K562 (cell line): ENCODE results near the gene DNAJB7. TPM values are rescaled to one million over a fixed set of nuclear protein-coding genes. Genes with fewer than 3 reads are reported as not detected.

Experiments
- ATAC-seq: fragments of 200-7000 bp; cut with Tn5 transposase; 3 replicates; pipeline ENCODE4 v1.9.1; 2020; ENCODE audit warnings: moderate library complexity
- BruUV-seq: library from RNA; stranded (reverse); fragments of 400-500 nt; replicated peaks from 2 replicates; lab custom pipeline; 2021; lab: Mats Ljungman, UMichigan
- CTCF ChIA-PET: fragments of 300-600 bp; formaldehyde crosslinking; extraction: SDS; loops from one replicate; lab custom pipeline; 2021; ENCODE audit warnings: low intra/inter-chr PET ratio; lab: Yijun Ruan, JAX
- POLR2A ChIA-PET: fragments of 300-600, 350-650 bp; sonication (Branson Sonifier 250); formaldehyde crosslinking; extraction: SDS; loops from one replicate; lab custom pipeline; 2021; ENCODE audit warnings: antibody characterized with exemption, inconsistent platforms; lab: Yijun Ruan, JAX
- DNase-seq, 4 experiments: peaks; one replicate each; pipeline versions ENCODE4 v3.0.0 to v3.0.0-alpha.2; 2011 to 2018; ENCODE audit warnings: low spot score in 3 of 4, mixed read lengths in 3 of 4; ENCODE audit errors: extremely low read depth in 1 of 4
- FAIRE-seq: peaks from 2 replicates; lab custom pipeline; 2011; peaks lifted over from hg19 to GRCh38; lab: Jason Lieb, UNC
- H2AFZ ChIP-seq: 2 replicates; pipeline ENCODE4 v1.6.0; 2011; ENCODE audit warnings: low read depth, low read length, control low read depth, inconsistent platforms
- H3K27ac ChIP-seq: fragments of 200-600 bp; 3 replicates; pipeline ENCODE4 v1.8.0; 2011; ENCODE audit warnings: low read depth, mild to moderate bottlenecking, control low read depth, inconsistent platforms, low read length, moderate library complexity, mixed read lengths; ENCODE audit errors: extremely low read depth
- H3K27me3 ChIP-seq, 2 experiments: fragments of 300-600 bp in 1 of 2; 2 replicates in 1 of 2; 3 replicates in 1 of 2; pipeline versions ENCODE4 v1.6.0 to v1.8.0; 2011; ENCODE audit warnings: inconsistent platforms in 2 of 2, low read length in 2 of 2, mild to moderate bottlenecking in 1 of 2, mixed read lengths in 1 of 2, moderate library complexity in 1 of 2; ENCODE audit not compliant: control insufficient read depth in 2 of 2, insufficient read depth in 2 of 2
- H3K36me3 ChIP-seq: fragments of 300-600 bp; 3 replicates; pipeline ENCODE4 v1.8.0; 2011; ENCODE audit warnings: mild to moderate bottlenecking, low read length, inconsistent platforms; ENCODE audit not compliant: control insufficient read depth, insufficient read depth
- H3K4me1 ChIP-seq, 2 experiments: fragments of 200-600 bp in 1 of 2; replicated peaks in 1 of 2; 2 replicates in 1 of 2; 3 replicates in 1 of 2; pipeline versions ENCODE4 v1.5.1 to v1.8.0; 2011; ENCODE audit warnings: inconsistent platforms in 2 of 2, low read length in 2 of 2, mild to moderate bottlenecking in 1 of 2, mixed read lengths in 1 of 2, moderate library complexity in 1 of 2; ENCODE audit not compliant: control insufficient read depth in 2 of 2, insufficient read depth in 2 of 2
- H3K4me2 ChIP-seq: 2 replicates; pipeline ENCODE4 v1.6.1; 2011; ENCODE audit warnings: low read length, control low read depth, inconsistent platforms, mixed read lengths; ENCODE audit not compliant: insufficient read depth
- H3K4me3 ChIP-seq: fragments of 200-600 bp; sonication (generic), shearing (Covaris generic); 2 replicates; pipeline ENCODE4 v1.5.1; 2016; ENCODE audit warnings: control low read depth, inconsistent platforms
- H3K79me2 ChIP-seq: fragments of 200-600 bp; 3 replicates; pipeline ENCODE4 v1.8.0; 2011; ENCODE audit warnings: low read length, inconsistent platforms; ENCODE audit not compliant: control insufficient read depth, insufficient read depth
- H3K9ac ChIP-seq, 2 experiments: 2 replicates each; pipeline versions ENCODE4 v1.6.0 to v1.6.1; 2011; ENCODE audit warnings: low read depth in 2 of 2, low read length in 2 of 2, control low read depth in 1 of 2, inconsistent platforms in 1 of 2, mild to moderate bottlenecking in 1 of 2, mixed read lengths in 1 of 2; ENCODE audit not compliant: insufficient read depth in 1 of 2
- H3K9me1 ChIP-seq: one replicate; pipeline ENCODE4 v1.6.0; 2011; ENCODE audit warnings: inconsistent platforms, mild to moderate bottlenecking, low read length, moderate library complexity; ENCODE audit not compliant: control insufficient read depth, insufficient read depth
- H3K9me3 ChIP-seq: replicated peaks from 2 replicates; pipeline ENCODE4 v1.5.1; 2011; ENCODE audit warnings: low read depth, low read length, inconsistent platforms; ENCODE audit not compliant: control insufficient read depth, insufficient read depth
- H4K20me1 ChIP-seq: replicated peaks from 2 replicates; pipeline ENCODE4 v1.6.1; 2011; ENCODE audit warnings: low read length, inconsistent platforms, mixed read lengths; ENCODE audit not compliant: control insufficient read depth, insufficient read depth
- EHMT2 ChIP-seq: fragments of 450-650 bp; IDR thresholded peaks from 2 replicates; pipeline ENCODE4 v1.6.1; 2018; ENCODE audit warnings: antibody characterized with exemption
- HDAC6 ChIP-seq: IDR thresholded peaks from 2 replicates; pipeline ENCODE4 v1.6.1; 2012; ENCODE audit warnings: low read depth, mild to moderate bottlenecking, control low read depth, inconsistent platforms, low read length, moderate library complexity
- MCM3 ChIP-seq: fragments of 450-650 bp; IDR thresholded peaks from 2 replicates; pipeline ENCODE4 v1.6.1; 2016
- NUFIP1 ChIP-seq: fragments of 450-650 bp; IDR thresholded peaks from 2 replicates; pipeline ENCODE4 v1.6.1; 2018; ENCODE audit not compliant: partially characterized antibody
- RNF2 ChIP-seq: sonication (generic); IDR thresholded peaks from 2 replicates; pipeline ENCODE4 v1.6.1; 2016
- SNRNP70 ChIP-seq: fragments of 200-400 bp; formaldehyde crosslinking; optimal IDR thresholded peaks from 2 replicates; pipeline ENCODE3; 2017; ENCODE audit warnings: low read depth, low read length
- ZNF140 ChIP-seq: fragments of 250-450 bp; sonication (Bioruptor Pico); IDR thresholded peaks from 2 replicates; pipeline ENCODE4 v1.8.0; 2021; ENCODE audit warnings: moderate library complexity, mild to moderate bottlenecking, inconsistent platforms
- ZNF212 ChIP-seq: fragments of 450-650 bp; formaldehyde crosslinking; IDR thresholded peaks from 2 replicates; pipeline ENCODE4 v1.4.0; 2020; ENCODE audit warnings: mild to moderate bottlenecking
- WGBS: fragments of 100-300 bp; shearing (Covaris generic); methylation state at CpG from one replicate; pipeline ENCODE4 v1.1.6; 2016; ENCODE audit warnings: low coverage, mixed read lengths; ENCODE audit not compliant: insufficient coverage; ENCODE audit errors: missing lambda C conversion rate; 5-methylcytosine and 5-hydroxymethylcytosine counted together
- in situ Hi-C: fragments of 300-500 bp; cut with MboI; formaldehyde crosslinking; loops from 4 replicates; pipeline ENCODE4 v1.15.0; 2018; ENCODE audit warnings: inconsistent platforms, mixed read lengths
- intact Hi-C: fragments of 100-400 bp; cut with micrococcal nuclease; formaldehyde crosslinking; loops from 2 replicates; pipeline ENCODE4 v1.14.2; 2022
- polyA plus RNA-seq, 8 experiments: library from polyadenylated mRNA; depleted of rRNA in 4 of 8; stranded (reverse) in 5 of 8; unstranded in 3 of 8; fragments of >200 nt; fragmentation: Nextera tagmentation in 2 of 8; fragmentation: Illumina TruSeq in 1 of 8; extraction: Ambion mirVana in 2 of 8; extraction: Trizol in 1 of 8; gene quantifications; 2 replicates each; pipeline versions ENCODE4 v1.2.1 to v1.2.3, GENCODE V29; 2011 to 2014; ENCODE audit warnings: inconsistent platforms in 1 of 8, missing spikeins in 1 of 8
- total RNA-seq, 7 experiments: library from RNA; depleted of rRNA in 6 of 7; stranded (reverse); fragments of >200 nt in 6 of 7; fragmentation: Illumina TruSeq in 2 of 7; extraction: Trizol in 2 of 7; gene quantifications; 2 replicates each; pipeline versions ENCODE4 v1.2.1 to v1.2.3, GENCODE V29; 2011 to 2021; ENCODE audit warnings: low replicate concordance in 1 of 7
- TF ChIP-seq, protein P1 (sequence below): sonication (generic); formaldehyde crosslinking; IDR thresholded peaks from 2 replicates; pipeline ENCODE4 v1.8.0; 2023; ENCODE audit warnings: mild to moderate bottlenecking, missing genetic modification reagents
- TF ChIP-seq, protein P2 (sequence below): sonication (generic); formaldehyde crosslinking; IDR thresholded peaks from 2 replicates; pipeline ENCODE4 v1.8.0; 2022; ENCODE audit warnings: mild to moderate bottlenecking, missing genetic modification reagents
- TF ChIP-seq, protein P3 (sequence below): sonication (generic); formaldehyde crosslinking; IDR thresholded peaks from 2 replicates; pipeline ENCODE4 v1.5.0; 2020; ENCODE audit warnings: missing genetic modification reagents
- TF ChIP-seq, protein P4 (sequence below), 3 experiments: IDR thresholded peaks in 2 of 3; conservative IDR thresholded peaks in 1 of 3; 2 replicates each; pipeline ENCODE4 v1.5.1; 2011 to 2012; ENCODE audit warnings: low read length in 3 of 3, mild to moderate bottlenecking in 3 of 3, control low read depth in 2 of 3, improper control_type of control experiment in 1 of 3, inconsistent platforms in 1 of 3, low read depth in 1 of 3, mixed read lengths in 1 of 3, moderate library complexity in 1 of 3; ENCODE audit not compliant: insufficient read depth in 2 of 3

The DNAJB7 gene
- total and polyA plus RNA-seq, 9 of the 15 experiments (the other 6 are each of a cell fraction or from before 2014, with no cell fraction given): 0.13 to 0.21 TPM; not detected in 7

DNA sequence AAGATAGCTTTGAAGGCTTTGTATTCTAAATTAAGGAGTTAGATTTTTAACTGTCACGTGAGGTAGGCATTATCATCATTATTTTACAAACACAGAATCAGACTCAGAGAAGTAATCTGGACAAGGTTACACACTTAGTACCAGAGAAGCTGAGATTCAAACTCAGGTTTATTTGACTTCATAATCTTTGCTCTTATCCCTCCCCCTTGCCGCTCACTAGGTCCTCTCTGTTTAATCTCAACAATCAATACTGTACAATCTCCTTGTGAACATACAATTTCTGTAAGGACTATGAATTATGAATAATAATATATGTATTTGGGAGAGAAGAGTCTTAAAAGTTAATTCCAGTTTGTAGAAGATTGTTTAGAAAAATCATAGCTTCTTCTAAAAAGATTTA, 5.2 kb upstream of the DNAJB7 start (continued):
- TF ChIP-seq, protein P1, sequence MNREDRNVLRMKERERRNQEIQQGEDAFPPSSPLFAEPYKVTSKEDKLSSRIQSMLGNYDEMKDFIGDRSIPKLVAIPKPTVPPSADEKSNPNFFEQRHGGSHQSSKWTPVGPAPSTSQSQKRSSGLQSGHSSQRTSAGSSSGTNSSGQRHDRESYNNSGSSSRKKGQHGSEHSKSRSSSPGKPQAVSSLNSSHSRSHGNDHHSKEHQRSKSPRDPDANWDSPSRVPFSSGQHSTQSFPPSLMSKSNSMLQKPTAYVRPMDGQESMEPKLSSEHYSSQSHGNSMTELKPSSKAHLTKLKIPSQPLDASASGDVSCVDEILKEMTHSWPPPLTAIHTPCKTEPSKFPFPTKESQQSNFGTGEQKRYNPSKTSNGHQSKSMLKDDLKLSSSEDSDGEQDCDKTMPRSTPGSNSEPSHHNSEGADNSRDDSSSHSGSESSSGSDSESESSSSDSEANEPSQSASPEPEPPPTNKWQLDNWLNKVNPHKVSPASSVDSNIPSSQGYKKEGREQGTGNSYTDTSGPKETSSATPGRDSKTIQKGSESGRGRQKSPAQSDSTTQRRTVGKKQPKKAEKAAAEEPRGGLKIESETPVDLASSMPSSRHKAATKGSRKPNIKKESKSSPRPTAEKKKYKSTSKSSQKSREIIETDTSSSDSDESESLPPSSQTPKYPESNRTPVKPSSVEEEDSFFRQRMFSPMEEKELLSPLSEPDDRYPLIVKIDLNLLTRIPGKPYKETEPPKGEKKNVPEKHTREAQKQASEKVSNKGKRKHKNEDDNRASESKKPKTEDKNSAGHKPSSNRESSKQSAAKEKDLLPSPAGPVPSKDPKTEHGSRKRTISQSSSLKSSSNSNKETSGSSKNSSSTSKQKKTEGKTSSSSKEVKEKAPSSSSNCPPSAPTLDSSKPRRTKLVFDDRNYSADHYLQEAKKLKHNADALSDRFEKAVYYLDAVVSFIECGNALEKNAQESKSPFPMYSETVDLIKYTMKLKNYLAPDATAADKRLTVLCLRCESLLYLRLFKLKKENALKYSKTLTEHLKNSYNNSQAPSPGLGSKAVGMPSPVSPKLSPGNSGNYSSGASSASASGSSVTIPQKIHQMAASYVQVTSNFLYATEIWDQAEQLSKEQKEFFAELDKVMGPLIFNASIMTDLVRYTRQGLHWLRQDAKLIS (CRISPR knock-in tag): no peak
- no peak for TF ChIP-seq HDAC6

DNA sequence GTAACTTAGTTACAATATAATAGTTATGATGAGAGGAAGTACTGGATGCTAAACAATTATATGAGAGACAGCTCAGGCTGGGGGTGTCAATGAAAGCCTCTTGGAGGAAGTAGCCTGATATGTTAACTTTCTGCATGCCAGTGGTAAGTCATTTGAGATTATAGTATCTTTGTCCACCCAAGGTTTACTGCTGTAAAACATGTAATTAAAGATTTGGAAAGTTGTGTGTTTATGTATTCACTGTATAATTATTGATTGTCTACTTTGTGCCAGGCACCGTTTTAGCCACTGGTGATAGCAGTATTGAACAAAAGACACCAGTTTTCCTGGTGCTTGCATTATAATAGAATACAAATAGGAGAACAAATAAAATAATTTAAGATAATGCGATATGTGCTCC, 624 bp upstream of the DNAJB7 start:
- H3K9me3 ChIP-seq: no peaks in the 10 kb centered on the region
- no peaks in the 10 kb centered on the region for H3K9me1 ChIP-seq
- no peaks in the 10 kb centered on the region for H4K20me1 ChIP-seq
- H3K27ac ChIP-seq: no peak overlapping the region
- ATAC-seq (no peak), FAIRE-seq (no peak), DNase-seq (no peak)
- H3K79me2 ChIP-seq: peaks cover 36% of the 10 kb centered on the region
- 96% methylated on average over 2 of the region's 2 CpGs for WGBS
- CTCF ChIA-PET: no interaction called here
- no peak overlapping the region for H2AFZ ChIP-seq
- intact Hi-C loops (no loop called here), in situ Hi-C loops (no loop called here)
- POLR2A ChIA-PET: interaction anchor here (1.4 kb wide), 1 partner anchor 9 kb away, joined by 3 read pairs; no protein-coding TSS in a partner anchor
- peaks cover 0 to 8% of the 10 kb centered on the region in 2 experiments; a peak in 2 of 5 replicates for H3K4me1 ChIP-seq
- no TSS peak for BruUV-seq
- H3K4me2 ChIP-seq: no peak overlapping the region
- H3K36me3 ChIP-seq: peaks cover 16% of the 10 kb centered on the region
- no peak overlapping the region for H3K9ac ChIP-seq
- H3K27me3 ChIP-seq: no peaks in the 10 kb centered on the region
- H3K4me3 ChIP-seq: no peak overlapping the region
- TF ChIP-seq, protein P2, sequence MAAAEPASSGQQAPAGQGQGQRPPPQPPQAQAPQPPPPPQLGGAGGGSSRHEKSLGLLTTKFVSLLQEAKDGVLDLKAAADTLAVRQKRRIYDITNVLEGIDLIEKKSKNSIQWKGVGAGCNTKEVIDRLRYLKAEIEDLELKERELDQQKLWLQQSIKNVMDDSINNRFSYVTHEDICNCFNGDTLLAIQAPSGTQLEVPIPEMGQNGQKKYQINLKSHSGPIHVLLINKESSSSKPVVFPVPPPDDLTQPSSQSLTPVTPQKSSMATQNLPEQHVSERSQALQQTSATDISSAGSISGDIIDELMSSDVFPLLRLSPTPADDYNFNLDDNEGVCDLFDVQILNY (CRISPR knock-in tag): no peak
- TF ChIP-seq MCM3: no peak
- TF ChIP-seq, protein P3, sequence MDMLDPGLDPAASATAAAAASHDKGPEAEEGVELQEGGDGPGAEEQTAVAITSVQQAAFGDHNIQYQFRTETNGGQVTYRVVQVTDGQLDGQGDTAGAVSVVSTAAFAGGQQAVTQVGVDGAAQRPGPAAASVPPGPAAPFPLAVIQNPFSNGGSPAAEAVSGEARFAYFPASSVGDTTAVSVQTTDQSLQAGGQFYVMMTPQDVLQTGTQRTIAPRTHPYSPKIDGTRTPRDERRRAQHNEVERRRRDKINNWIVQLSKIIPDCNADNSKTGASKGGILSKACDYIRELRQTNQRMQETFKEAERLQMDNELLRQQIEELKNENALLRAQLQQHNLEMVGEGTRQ (CRISPR knock-in tag): no peak
- TF ChIP-seq NUFIP1: no peak
- no peak for TF ChIP-seq EHMT2
- no peak for TF ChIP-seq SNRNP70
- TF ChIP-seq ZNF140 (CRISPR knock-in tag): no peak
- no peak for TF ChIP-seq ZNF212 (CRISPR knock-in tag)
- no peak for TF ChIP-seq RNF2
- TF ChIP-seq, protein P4, sequence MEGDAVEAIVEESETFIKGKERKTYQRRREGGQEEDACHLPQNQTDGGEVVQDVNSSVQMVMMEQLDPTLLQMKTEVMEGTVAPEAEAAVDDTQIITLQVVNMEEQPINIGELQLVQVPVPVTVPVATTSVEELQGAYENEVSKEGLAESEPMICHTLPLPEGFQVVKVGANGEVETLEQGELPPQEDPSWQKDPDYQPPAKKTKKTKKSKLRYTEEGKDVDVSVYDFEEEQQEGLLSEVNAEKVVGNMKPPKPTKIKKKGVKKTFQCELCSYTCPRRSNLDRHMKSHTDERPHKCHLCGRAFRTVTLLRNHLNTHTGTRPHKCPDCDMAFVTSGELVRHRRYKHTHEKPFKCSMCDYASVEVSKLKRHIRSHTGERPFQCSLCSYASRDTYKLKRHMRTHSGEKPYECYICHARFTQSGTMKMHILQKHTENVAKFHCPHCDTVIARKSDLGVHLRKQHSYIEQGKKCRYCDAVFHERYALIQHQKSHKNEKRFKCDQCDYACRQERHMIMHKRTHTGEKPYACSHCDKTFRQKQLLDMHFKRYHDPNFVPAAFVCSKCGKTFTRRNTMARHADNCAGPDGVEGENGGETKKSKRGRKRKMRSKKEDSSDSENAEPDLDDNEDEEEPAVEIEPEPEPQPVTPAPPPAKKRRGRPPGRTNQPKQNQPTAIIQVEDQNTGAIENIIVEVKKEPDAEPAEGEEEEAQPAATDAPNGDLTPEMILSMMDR (IDR thresholded peaks at IDR 0.05 in 2 of 3, conservative IDR thresholded peaks at IDR 0.05 in 1 of 3; ENCODE audit: insufficient read depth in 2 of 3, low read depth in 1 of 3, low read length in 3 of 3): no peak
